Sigmoid colon (tissue), 4 donors: ENCODE data around the gene HRH2.

ENCODE experiments used
- CTCF ChIP-seq, 4 experiments: fragments of 450-650 bp in 3 of 4; fragments of 200-600 bp in 1 of 4; IDR thresholded peaks; one replicate each; pipeline ENCODE4 v1.5.1; 2016 to 2019; ENCODE audit warnings: antibody characterized with exemption in 4 of 4, mild to moderate bottlenecking in 3 of 4, moderate library complexity in 2 of 4
- EP300 ChIP-seq, 4 donors: sonication (generic); formaldehyde crosslinking; IDR thresholded peaks; one replicate each; pipeline ENCODE4 v1.6.1; 2017; ENCODE audit warnings: antibody characterized with exemption in 4 of 4
- POLR2A ChIP-seq, 2 donors: fragments of 450-650 bp; IDR thresholded peaks; one replicate each; pipeline ENCODE4 v1.6.1; 2016; ENCODE audit warnings: antibody characterized with exemption in 2 of 2, mild to moderate bottlenecking in 2 of 2, moderate library complexity in 2 of 2
- POLR2AphosphoS5 ChIP-seq, 4 donors: sonication (generic); formaldehyde crosslinking; IDR thresholded peaks; one replicate each; pipeline ENCODE4 v1.6.1; 2017; ENCODE audit warnings: antibody characterized with exemption in 4 of 4

GRCh38 chr5:175679411-175679810 is 21.5 kb downstream of the HRH2 start:
- no peak for TF ChIP-seq EP300 (IDR thresholded peaks at IDR 0.05)
- no peak for TF ChIP-seq CTCF (IDR thresholded peaks at IDR 0.05)
- TF ChIP-seq POLR2A (IDR thresholded peaks at IDR 0.05): no peak
- no peak for TF ChIP-seq POLR2AphosphoS5 (IDR thresholded peaks at IDR 0.05)
